Measurements from ENCODE around the gene AGAP1. TPM values are rescaled to one million over a fixed set of nuclear protein-coding genes. Genes with fewer than 3 reads are reported as not detected.

The AGAP1 gene
- total RNA-seq, 4 donors from 2014 or later: 7.2 to 19.6 (median 15.2) TPM

DNA sequence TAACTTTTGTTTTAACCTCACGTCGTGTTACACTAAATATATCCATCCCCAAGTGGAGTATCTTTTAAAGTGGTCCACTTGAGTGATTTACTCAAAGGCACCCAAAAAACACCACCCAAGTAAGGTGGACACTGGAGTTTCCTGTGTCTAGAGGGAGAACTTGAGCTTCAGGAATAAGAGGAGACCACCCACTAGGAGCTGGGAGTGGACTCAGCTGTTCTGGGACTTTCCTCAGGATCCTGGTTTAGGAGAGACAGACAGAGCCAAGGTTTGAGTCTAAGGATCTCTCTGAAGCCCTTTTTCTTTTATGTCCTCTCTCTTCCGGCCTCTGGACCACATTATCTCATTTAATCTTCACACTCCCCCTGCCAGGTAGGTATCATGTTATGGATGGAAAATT, 523.6 kb downstream of the AGAP1 start:
- Histone ChIP-seq H3K27me3 (no peaks in the 10 kb centered on the region), H3K4me3 (no peak overlapping the region), H3K9me3 (no peaks in the 10 kb centered on the region), H3K4me1 (no peaks in the 10 kb centered on the region), H3K27ac (no peak overlapping the region), H3K36me3 (no peaks in the 10 kb centered on the region)
- TF ChIP-seq, protein P1, sequence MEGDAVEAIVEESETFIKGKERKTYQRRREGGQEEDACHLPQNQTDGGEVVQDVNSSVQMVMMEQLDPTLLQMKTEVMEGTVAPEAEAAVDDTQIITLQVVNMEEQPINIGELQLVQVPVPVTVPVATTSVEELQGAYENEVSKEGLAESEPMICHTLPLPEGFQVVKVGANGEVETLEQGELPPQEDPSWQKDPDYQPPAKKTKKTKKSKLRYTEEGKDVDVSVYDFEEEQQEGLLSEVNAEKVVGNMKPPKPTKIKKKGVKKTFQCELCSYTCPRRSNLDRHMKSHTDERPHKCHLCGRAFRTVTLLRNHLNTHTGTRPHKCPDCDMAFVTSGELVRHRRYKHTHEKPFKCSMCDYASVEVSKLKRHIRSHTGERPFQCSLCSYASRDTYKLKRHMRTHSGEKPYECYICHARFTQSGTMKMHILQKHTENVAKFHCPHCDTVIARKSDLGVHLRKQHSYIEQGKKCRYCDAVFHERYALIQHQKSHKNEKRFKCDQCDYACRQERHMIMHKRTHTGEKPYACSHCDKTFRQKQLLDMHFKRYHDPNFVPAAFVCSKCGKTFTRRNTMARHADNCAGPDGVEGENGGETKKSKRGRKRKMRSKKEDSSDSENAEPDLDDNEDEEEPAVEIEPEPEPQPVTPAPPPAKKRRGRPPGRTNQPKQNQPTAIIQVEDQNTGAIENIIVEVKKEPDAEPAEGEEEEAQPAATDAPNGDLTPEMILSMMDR (IDR thresholded peaks at IDR 0.05): no peak
- TF ChIP-seq POLR2A (IDR thresholded peaks at IDR 0.05): no peak
- intact Hi-C loops (cut with DNase I): no loop called here
- WGBS, 2 donors: 71 to 90% methylated on average over 3 of the region's 3 CpGs
- DNase-seq: no peak

DNA sequence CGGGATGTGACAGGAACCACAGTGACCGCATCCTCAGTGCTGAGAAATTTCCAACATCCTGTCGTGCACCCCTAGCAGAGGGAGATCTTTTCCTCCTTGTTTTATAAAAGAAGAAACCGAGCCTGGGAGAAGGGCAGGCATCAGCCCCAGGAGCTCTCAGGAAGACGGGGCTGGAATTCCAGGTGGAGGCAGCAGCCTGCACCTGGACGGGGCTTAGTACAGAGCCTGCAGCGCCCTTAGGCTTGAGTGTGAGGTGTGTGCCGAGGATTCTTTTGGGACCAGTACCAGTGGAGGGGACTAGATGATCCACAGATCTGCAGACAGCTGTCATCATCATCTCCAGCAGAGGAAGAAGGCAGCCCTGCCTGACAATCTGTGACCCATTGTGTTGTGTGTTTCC, 525.6 kb downstream of the AGAP1 start:
- intact Hi-C loops (cut with DNase I): no loop called here
- WGBS, 2 donors: 82 to 98% methylated on average over 6 to 8 of the region's 8 CpGs
- Histone ChIP-seq H3K36me3 (no peaks in the 10 kb centered on the region), H3K4me1 (no peaks in the 10 kb centered on the region), H3K9me3 (no peaks in the 10 kb centered on the region), H3K4me3 (no peak overlapping the region), H3K27ac (no peak overlapping the region), H3K27me3 (no peaks in the 10 kb centered on the region)
- TF ChIP-seq, protein P1 (IDR thresholded peaks at IDR 0.05): no peak
- no peak for TF ChIP-seq POLR2A (IDR thresholded peaks at IDR 0.05)
- no peak for DNase-seq

DNA sequence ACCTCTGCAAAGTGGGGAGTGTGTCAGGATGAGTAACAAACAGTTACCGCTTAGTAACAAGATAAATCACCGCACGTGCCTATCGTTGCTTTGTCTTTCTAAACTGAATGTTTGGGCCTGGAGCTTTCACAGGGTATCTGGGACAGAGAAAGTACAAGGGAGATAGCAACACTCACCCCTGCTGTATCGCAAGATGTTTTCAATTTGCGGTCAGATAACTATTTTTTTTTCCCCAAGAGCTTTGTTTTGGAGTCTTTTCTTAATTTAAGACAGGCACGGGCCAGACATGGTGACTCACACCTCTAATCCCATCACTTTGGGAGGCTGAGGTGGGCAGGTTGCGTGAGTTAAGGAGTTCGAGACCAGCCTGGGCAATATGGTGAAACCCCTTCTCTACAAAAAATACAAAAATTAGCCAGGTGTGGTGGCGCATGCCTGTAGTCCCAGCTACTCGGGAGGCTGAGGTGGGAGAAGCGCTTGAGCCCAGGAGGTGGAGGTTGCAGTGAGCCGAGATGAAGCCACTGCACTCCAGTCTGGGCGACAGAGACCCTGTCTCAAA, 527.7 kb downstream of the AGAP1 start:
- H3K4me3 ChIP-seq: no peak overlapping the region
- peaks cover 0 to under 1% (median 0%) of the 10 kb centered on the region in 3 donors for H3K4me1 ChIP-seq
- H3K9me3 ChIP-seq: no peaks in the 10 kb centered on the region
- no peak for TF ChIP-seq POLR2A (IDR thresholded peaks at IDR 0.05)
- TF ChIP-seq, protein P1 (IDR thresholded peaks at IDR 0.05): no peak
- intact Hi-C loops (cut with DNase I): no loop called here
- no peak overlapping the region for H3K27ac ChIP-seq
- H3K27me3 ChIP-seq: no peaks in the 10 kb centered on the region
- WGBS, 2 donors: 88 to 93% methylated on average over 14 of the region's 14 CpGs
- no peak for DNase-seq
- no peaks in the 10 kb centered on the region for H3K36me3 ChIP-seq

DNA sequence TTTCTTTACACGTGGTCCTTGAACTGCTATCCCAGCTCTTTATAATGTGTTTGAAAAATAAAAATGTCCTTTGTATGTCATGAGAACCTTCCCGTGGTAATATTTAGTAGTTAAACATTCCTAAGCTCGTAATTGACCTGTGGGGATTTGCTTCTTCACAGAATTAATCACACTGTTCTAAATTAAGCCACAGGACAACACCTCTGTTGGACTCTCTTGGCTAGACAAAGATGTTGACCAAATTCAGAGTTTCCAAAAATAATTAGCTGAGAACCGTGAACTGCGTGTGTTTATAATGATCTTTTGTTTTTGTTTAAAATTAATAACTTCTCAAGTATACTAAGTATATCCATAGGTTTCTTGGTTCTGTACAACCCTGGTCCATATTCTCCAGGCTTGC, 528.3 kb downstream of the AGAP1 start:
- H3K4me1 ChIP-seq: peaks cover 0 to 6% (median 0%) of the 10 kb centered on the region in 3 donors
- no peak for DNase-seq
- H3K27me3 ChIP-seq: no peaks in the 10 kb centered on the region
- H3K4me3 ChIP-seq: no peak overlapping the region
- no peaks in the 10 kb centered on the region for H3K36me3 ChIP-seq
- 72 to 82% methylated on average over 5 of the region's 5 CpGs for WGBS, 2 donors
- no peaks in the 10 kb centered on the region for H3K9me3 ChIP-seq
- intact Hi-C loops (cut with DNase I): no loop called here
- H3K27ac ChIP-seq: no peak overlapping the region
- TF ChIP-seq POLR2A (IDR thresholded peaks at IDR 0.05): no peak
- TF ChIP-seq, protein P1 (IDR thresholded peaks at IDR 0.05): no peak

DNA sequence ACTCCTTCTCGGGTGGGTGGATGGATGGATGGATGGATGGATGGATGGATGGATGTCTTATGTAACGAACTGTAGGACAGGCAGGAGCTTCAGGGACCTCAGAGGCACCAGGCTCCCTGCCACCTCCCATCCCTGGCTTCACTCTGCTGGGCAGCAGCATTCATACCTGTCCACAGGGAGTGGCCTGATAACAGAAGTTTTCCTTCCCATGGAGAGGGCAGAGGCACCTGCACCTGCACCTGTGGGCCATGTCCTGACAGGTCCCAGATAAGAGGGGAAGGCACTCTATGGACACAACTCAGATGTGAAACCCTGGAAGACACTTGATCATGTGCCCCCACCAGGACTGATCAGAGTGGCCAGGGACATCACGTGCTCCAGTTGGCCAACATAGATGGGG, 532.0 kb downstream of the AGAP1 start:
- TF ChIP-seq, protein P1 (IDR thresholded peaks at IDR 0.05): no peak
- TF ChIP-seq POLR2A (IDR thresholded peaks at IDR 0.05): no peak
- Histone ChIP-seq H3K27me3 (no peaks in the 10 kb centered on the region), H3K36me3 (no peaks in the 10 kb centered on the region), H3K4me1 (peaks cover 0 to 6% (median 0%) of the 10 kb centered on the region in 3 donors), H3K27ac (no peak overlapping the region), H3K9me3 (no peaks in the 10 kb centered on the region), H3K4me3 (no peak overlapping the region)
- WGBS, 2 donors: 92% methylated on average over 2 of the region's 3 CpGs; no CpG with 5 or more reads in 1 of the 2 donors
- intact Hi-C loops (cut with DNase I): no loop called here
- no peak for DNase-seq
